GM13977 (cell line): ENCODE results near the gene RNF187.

ENCODE experiments used
- DNase-seq: peaks from one replicate; pipeline ENCODE4 v3.0.0; 2012; ENCODE audit warnings: low spot score
- CTCF ChIP-seq: IDR thresholded peaks from 2 replicates; pipeline ENCODE4 v1.5.1; 2012; ENCODE audit warnings: mild to moderate bottlenecking, control low read depth; ENCODE audit not compliant: insufficient read depth; ENCODE audit errors: extremely low read depth, missing control alignments
- in situ Hi-C: fragments of 300-500 bp; cut with MboI; formaldehyde crosslinking; loops from one replicate; pipeline ENCODE4 v1.12.0; 2022; ENCODE audit warnings: low sequenced_read_pairs, low pct_unique_long_range_greater_than_20kb, mixed read lengths, inconsistent platforms; ENCODE audit not compliant: unreplicated experiment

The RNF187 gene

DNA sequence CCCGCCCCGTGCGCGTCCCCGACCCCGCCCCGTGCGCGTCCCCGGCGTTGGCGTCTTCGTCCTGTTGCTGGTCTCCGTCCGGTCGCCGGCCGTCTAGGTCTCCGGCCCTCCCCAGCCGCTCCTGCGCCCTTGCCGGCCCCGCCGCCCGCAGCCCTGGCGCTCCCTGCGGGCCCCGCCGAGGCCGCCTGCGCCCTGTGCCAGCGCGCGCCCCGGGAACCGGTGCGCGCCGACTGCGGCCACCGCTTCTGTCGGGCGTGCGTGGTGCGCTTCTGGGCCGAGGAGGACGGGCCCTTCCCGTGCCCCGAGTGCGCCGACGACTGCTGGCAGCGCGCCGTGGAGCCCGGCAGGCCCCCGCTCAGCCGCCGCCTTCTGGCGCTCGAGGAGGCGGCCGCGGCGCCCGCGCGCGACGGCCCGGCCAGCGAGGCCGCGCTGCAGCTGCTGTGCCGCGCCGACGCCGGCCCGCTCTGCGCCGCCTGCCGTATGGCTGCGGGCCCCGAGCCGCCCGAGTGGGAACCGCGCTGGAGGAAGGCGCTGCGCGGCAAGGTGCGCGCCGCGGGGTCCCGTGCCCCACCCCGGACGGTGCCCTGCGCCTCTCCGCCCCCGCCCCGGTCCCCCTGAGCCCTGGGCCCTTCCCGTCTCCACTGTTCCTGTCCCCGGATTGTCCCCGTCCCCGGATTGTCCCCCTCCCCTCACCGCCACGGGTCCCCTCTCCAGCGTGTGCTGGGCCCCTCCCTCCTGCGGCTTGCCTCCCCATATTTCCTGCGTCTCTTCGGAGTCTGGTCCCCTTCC, at the start of gene RNF187:
RNF187 (plus strand) TSS at position 47 of the 789 bp plus-strand sequence.
- no peak for TF ChIP-seq CTCF
- in situ Hi-C loops: no loop called here
- peak; percentile 95 for DNase-seq

DNA sequence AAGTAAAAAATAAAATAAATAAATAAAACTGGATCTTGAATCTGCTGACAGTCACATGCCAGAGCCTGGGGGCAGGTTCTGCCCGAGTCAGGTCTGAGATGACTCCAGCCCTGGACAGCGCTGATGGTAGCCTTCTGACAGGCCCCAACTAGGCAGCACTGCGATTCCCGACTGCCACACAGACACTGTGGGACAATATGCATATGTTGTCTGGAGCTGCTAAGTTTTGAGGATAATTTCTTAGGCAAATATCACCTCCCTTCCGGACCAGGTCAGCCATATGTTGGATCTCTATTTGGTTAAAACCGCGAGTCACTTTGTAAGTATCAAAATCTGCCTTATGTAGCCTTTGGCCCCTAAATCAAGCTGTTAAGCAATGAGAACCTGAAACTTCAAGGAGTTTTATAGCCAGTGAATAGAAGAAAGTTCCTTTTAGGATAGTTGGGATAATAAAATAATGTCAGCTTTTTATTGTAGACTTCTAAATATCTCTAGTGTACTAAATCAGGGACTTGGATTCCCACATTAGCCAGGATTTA, 49.7 kb upstream of the RNF187 start:
- DNase-seq: no peak
- in situ Hi-C loops: no loop called here

DNA sequence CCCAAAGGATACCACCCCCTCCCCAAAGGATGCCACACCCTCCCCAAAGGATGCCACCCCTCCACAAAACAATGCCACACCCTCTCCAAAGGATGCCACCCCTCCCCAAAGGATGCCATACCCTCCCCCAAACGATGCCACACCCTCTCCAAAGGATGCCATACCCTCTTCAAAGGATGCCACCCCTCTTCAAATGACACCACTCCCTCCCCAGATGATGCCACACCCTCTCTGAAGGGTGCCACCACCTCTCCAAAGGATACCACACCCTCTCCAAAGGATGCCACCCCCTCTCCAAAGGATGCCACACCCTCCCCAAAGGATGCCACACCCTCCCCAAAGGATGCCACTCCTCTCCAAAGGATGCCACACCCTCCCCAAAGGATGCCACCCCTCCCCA, 48.9 kb upstream of the RNF187 start:
- in situ Hi-C loops: no loop called here
- DNase-seq: no peak
- TF ChIP-seq CTCF: no peak

More for the DNA sequence above, 49.7 kb upstream of the RNF187 start:
- no peak for TF ChIP-seq CTCF

GRCh38 chr1:228440761-228441500, 46.3 kb upstream of the RNF187 start:
- DNase-seq: no peak
- in situ Hi-C loops: no loop called here
- TF ChIP-seq CTCF: no peak

DNA sequence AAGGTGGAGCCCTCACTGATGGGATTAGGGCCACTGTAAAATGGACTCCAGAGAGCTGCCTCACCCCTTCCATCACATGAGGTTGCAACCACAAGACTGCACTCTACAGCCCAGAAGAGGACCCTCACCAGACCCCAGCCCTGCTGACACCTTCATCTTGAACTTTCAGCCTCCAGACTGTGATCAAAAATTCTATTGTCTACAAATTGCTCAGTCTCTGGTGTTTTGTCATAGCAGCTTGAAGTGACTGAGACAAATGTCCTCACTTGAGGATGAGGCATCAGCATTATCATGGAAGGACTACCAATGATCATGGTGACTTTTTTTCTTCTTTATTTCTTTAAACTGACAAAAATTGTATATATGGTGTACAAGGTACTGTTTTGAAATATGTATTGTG, 43.8 kb upstream of the RNF187 start:
- no peak for DNase-seq
- TF ChIP-seq CTCF: no peak
- in situ Hi-C loops: no loop called here

GRCh38 chr1:228445490-228445842, 41.7 kb upstream of the RNF187 start:
- in situ Hi-C loops: no loop called here
- DNase-seq: no peak
- no peak for TF ChIP-seq CTCF
